ENCODE measurements around the gene AOPEP.
"Not testable (repeated sequence)": the region's sequence is repeated elsewhere in the genome, so short reads cannot be mapped to it uniquely, and the experiment has no call there.

DNA sequence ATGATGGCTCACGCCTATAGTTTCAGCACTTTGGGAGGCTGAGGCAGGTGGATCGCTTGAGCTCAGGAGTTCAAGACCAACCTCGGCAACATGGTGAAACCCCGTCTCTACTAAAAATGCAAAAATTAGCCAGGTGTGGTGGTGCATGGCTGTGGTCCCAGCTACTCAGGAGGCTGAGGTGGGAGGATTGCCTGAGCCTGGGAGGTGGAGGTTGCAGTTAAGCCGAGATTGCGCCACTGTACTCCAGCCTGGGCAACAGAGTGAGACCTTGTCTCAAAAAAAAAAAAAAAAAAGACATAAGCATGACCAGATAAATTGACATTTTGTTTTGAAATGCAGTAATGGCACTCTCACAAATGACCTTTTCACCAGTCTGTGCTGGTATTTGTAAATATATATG, 294.1 kb downstream of the AOPEP start:
- TF ChIP-seq EZH2phosphoT487 (IDR thresholded peaks at IDR 0.05; ENCODE audit: low read length); EZH2 (optimal IDR thresholded peaks at IDR 0.05; ENCODE audit: low read depth, low read length): not testable (repeated sequence)
- TF ChIP-seq, protein P1, sequence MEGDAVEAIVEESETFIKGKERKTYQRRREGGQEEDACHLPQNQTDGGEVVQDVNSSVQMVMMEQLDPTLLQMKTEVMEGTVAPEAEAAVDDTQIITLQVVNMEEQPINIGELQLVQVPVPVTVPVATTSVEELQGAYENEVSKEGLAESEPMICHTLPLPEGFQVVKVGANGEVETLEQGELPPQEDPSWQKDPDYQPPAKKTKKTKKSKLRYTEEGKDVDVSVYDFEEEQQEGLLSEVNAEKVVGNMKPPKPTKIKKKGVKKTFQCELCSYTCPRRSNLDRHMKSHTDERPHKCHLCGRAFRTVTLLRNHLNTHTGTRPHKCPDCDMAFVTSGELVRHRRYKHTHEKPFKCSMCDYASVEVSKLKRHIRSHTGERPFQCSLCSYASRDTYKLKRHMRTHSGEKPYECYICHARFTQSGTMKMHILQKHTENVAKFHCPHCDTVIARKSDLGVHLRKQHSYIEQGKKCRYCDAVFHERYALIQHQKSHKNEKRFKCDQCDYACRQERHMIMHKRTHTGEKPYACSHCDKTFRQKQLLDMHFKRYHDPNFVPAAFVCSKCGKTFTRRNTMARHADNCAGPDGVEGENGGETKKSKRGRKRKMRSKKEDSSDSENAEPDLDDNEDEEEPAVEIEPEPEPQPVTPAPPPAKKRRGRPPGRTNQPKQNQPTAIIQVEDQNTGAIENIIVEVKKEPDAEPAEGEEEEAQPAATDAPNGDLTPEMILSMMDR (IDR thresholded peaks at IDR 0.05; ENCODE audit: low read length), result not testable (repeated sequence)

Data from MM.1S (cell line).